ENCODE measurements around the gene PZP.
"Not testable (repeated sequence)": the region's sequence is repeated elsewhere in the genome, so short reads cannot be mapped to it uniquely, and the experiment has no call there.

PZP gene

GRCh38 chr12:9208229-9208628, at the start of gene PZP:
TSS of gene PZP (minus strand) at chr12:9208395. CDS start at chr12:9208341, 54 bp downstream.
- no peak for TF ChIP-seq MAX (IDR thresholded peaks at IDR 0.05; ENCODE audit: low read depth, low read length)
- no peak for TF ChIP-seq CTCF (IDR thresholded peaks at IDR 0.05; ENCODE audit: low read depth, low read length)
- no peak for TF ChIP-seq MYC (IDR thresholded peaks at IDR 0.05; ENCODE audit: low read depth, low read length)
- no peak for TF ChIP-seq POLR2A (IDR thresholded peaks at IDR 0.05; ENCODE audit: extremely low read depth, insufficient read length)
- no peak within 1 kb of the TSS for H3K4me3 ChIP-seq (ENCODE audit: low read depth, low read length)
- no peak for DNase-seq (ENCODE audit: low read depth)

GRCh38 chr12:9256758-9257405, 48.7 kb upstream of the PZP start:
- TF ChIP-seq CTCF (IDR thresholded peaks at IDR 0.05; ENCODE audit: low read depth, low read length) (no peak), MYC (IDR thresholded peaks at IDR 0.05; ENCODE audit: low read depth, low read length) (no peak), POLR2A (IDR thresholded peaks at IDR 0.05; ENCODE audit: extremely low read depth, insufficient read length) (no peak), MAX (IDR thresholded peaks at IDR 0.05; ENCODE audit: low read depth, low read length) (no peak)
- no peak for DNase-seq (ENCODE audit: low read depth)
- no peak overlapping the region for H3K4me3 ChIP-seq (ENCODE audit: low read depth, low read length)

- no peak for DNase-seq (ENCODE audit: low read depth)
- H3K4me3 ChIP-seq (ENCODE audit: low read depth, low read length) = no peak overlapping the region
- TF ChIP-seq MYC (IDR thresholded peaks at IDR 0.05; ENCODE audit: low read depth, low read length) (no peak), POLR2A (IDR thresholded peaks at IDR 0.05; ENCODE audit: extremely low read depth, insufficient read length) (no peak), CTCF (IDR thresholded peaks at IDR 0.05; ENCODE audit: low read depth, low read length) (no peak), MAX (IDR thresholded peaks at IDR 0.05; ENCODE audit: low read depth, low read length) (no peak)
These were observed 48.1 kb upstream of the PZP start for GRCh38 chr12:9256341-9256740.

- no peak for DNase-seq (ENCODE audit: low read depth)
- TF ChIP-seq CTCF (IDR thresholded peaks at IDR 0.05; ENCODE audit: low read depth, low read length) (no peak), MAX (IDR thresholded peaks at IDR 0.05; ENCODE audit: low read depth, low read length) (no peak), POLR2A (IDR thresholded peaks at IDR 0.05; ENCODE audit: extremely low read depth, insufficient read length) (no peak), MYC (IDR thresholded peaks at IDR 0.05; ENCODE audit: low read depth, low read length) (no peak)
- no peak overlapping the region for H3K4me3 ChIP-seq (ENCODE audit: low read depth, low read length)
These were observed 47.6 kb upstream of the PZP start for GRCh38 chr12:9255837-9256236.

- TF ChIP-seq MAX (IDR thresholded peaks at IDR 0.05; ENCODE audit: low read depth, low read length) = no peak
- no peak for TF ChIP-seq MYC (IDR thresholded peaks at IDR 0.05; ENCODE audit: low read depth, low read length)
- no peak for TF ChIP-seq POLR2A (IDR thresholded peaks at IDR 0.05; ENCODE audit: extremely low read depth, insufficient read length)
- TF ChIP-seq CTCF (IDR thresholded peaks at IDR 0.05; ENCODE audit: low read depth, low read length) = no peak
- H3K4me3 ChIP-seq (ENCODE audit: low read depth, low read length) = no peak overlapping the region
- no peak for DNase-seq (ENCODE audit: low read depth)
These were observed 45.3 kb upstream of the PZP start for GRCh38 chr12:9253464-9253863.

GRCh38 chr12:9252791-9253190, 44.6 kb upstream of the PZP start:
- DNase-seq (ENCODE audit: low read depth); H3K4me3 ChIP-seq (ENCODE audit: low read depth, low read length): not testable (repeated sequence)
